ENCODE measurements around the gene DEFB126. TPM values are rescaled to one million over a fixed set of nuclear protein-coding genes. Genes with fewer than 3 reads are reported as not detected.

DEFB126 gene
- total and polyA plus RNA-seq, 2 of the 4 experiments (the other 2 are of a cell fraction): not detected

DNA sequence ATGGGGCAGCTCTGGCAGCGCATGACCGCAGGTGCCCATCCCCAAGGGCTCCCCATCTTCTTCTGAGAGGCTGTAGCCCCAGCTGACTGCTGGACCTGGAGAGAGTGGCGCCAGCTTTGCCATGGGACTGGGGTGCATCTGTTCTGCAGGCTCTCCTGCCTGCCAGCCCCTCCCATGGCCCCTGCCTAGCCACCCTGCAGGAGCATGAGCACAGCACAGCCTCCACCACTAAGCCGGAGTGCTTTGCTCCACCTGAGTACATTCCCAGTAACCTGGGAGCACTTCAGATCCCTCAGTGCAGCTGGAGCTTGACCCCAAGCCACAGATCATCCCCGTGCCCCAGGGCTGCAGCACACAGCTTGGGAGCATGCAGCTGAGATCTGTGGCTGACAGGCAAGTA, 38.9 kb upstream of the DEFB126 start:
- H2AFZ ChIP-seq (replicated peaks; ENCODE audit: low read length, poor library complexity): no peak overlapping the region
- no peak overlapping the region for H2BK15ac ChIP-seq (ENCODE audit: low read depth, low read length)
- H2AK5ac ChIP-seq (ENCODE audit: low read depth, low read length): no peak overlapping the region
- H3K56ac ChIP-seq (ENCODE audit: extremely low read depth, insufficient read depth, low read length): no peak overlapping the region
- WGBS, 2 experiments (ENCODE audit: extremely low coverage in 2 of 2, insufficient read length in 1 of 2): 20% methylated on average over 1 of the region's 5 CpGs; no CpG with 5 or more reads in 1 of the 2 experiments
- H3K9ac ChIP-seq (ENCODE audit: low read depth, low read length): no peak overlapping the region
- intact Hi-C loops (cut with micrococcal nuclease) (no loop called here), dilution Hi-C loops (cut with HindIII; ENCODE audit: low sequenced_read_pairs, unreplicated experiment) (no loop called here), in situ Hi-C loops (cut with MboI; ENCODE audit: low sequenced_read_pairs) (no loop called here)
- H3K4me3 ChIP-seq (ENCODE audit: insufficient read depth, low read depth, low read length): no peak overlapping the region
- ChIA-PET CTCF (no interaction called here), POLR2A (ENCODE audit: unreplicated experiment) (no interaction called here)
- H3K9me1 ChIP-seq (ENCODE audit: insufficient read depth, low read length): no peaks in the 10 kb centered on the region
- no peak overlapping the region for H3K4ac ChIP-seq (ENCODE audit: low read depth, low read length)
- no peak overlapping the region for H3K4me2 ChIP-seq (ENCODE audit: low read depth, low read length)
- DNase-seq: no peak
- H3K14ac ChIP-seq (replicated peaks; ENCODE audit: low read depth, low read length): no peak overlapping the region
- no peak overlapping the region for H4K8ac ChIP-seq (ENCODE audit: low read depth in 2 of 2, low read length in 2 of 2)
- no peaks in the 10 kb centered on the region; the same call in 1 of the 2 replicates for H3K27me3 ChIP-seq (ENCODE audit: control insufficient read depth, insufficient read depth, low read length)
- no peak for ATAC-seq (ENCODE audit: low read depth)
- no peaks in the 10 kb centered on the region for H3K9me3 ChIP-seq (ENCODE audit: control insufficient read depth, insufficient read depth, low read length)
- no peaks in the 10 kb centered on the region for H4K20me1 ChIP-seq (ENCODE audit: insufficient read depth, low read length)
- no peak overlapping the region for H2AK9ac ChIP-seq (replicated peaks; ENCODE audit: low read depth, low read length, poor library complexity)
- H3K23ac ChIP-seq (ENCODE audit: low read depth, low read length): no peak overlapping the region
- no peak overlapping the region for H4K5ac ChIP-seq (ENCODE audit: low read depth, low read length)
- BruUV-seq (replicated peaks): no TSS peak
- no peaks in the 10 kb centered on the region for H3K79me1 ChIP-seq (ENCODE audit: low read depth in 1 of 2, low read length in 2 of 2)
- no peak overlapping the region for H4K91ac ChIP-seq (ENCODE audit: insufficient read depth, low read depth, low read length)
- no peak overlapping the region for H2BK20ac ChIP-seq (ENCODE audit: low read depth, low read length)
- no peak overlapping the region for H3K27ac ChIP-seq (ENCODE audit: insufficient read depth, low read length)
- no peaks in the 10 kb centered on the region for H3K36me3 ChIP-seq (ENCODE audit: control insufficient read depth, insufficient read depth, low read length)
- TF ChIP-seq, protein P1, sequence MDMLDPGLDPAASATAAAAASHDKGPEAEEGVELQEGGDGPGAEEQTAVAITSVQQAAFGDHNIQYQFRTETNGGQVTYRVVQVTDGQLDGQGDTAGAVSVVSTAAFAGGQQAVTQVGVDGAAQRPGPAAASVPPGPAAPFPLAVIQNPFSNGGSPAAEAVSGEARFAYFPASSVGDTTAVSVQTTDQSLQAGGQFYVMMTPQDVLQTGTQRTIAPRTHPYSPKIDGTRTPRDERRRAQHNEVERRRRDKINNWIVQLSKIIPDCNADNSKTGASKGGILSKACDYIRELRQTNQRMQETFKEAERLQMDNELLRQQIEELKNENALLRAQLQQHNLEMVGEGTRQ (IDR thresholded peaks at IDR 0.05; ENCODE audit: low read depth, low read length): no peak
- TF ChIP-seq, protein P2, sequence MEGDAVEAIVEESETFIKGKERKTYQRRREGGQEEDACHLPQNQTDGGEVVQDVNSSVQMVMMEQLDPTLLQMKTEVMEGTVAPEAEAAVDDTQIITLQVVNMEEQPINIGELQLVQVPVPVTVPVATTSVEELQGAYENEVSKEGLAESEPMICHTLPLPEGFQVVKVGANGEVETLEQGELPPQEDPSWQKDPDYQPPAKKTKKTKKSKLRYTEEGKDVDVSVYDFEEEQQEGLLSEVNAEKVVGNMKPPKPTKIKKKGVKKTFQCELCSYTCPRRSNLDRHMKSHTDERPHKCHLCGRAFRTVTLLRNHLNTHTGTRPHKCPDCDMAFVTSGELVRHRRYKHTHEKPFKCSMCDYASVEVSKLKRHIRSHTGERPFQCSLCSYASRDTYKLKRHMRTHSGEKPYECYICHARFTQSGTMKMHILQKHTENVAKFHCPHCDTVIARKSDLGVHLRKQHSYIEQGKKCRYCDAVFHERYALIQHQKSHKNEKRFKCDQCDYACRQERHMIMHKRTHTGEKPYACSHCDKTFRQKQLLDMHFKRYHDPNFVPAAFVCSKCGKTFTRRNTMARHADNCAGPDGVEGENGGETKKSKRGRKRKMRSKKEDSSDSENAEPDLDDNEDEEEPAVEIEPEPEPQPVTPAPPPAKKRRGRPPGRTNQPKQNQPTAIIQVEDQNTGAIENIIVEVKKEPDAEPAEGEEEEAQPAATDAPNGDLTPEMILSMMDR (conservative IDR thresholded peaks at IDR 0.05; ENCODE audit: low read depth, low read length): no peak
- TF ChIP-seq CHD1 (IDR thresholded peaks at IDR 0.05; ENCODE audit: low read depth, low read length): no peak
- no peak for TF ChIP-seq POLR2A (IDR thresholded peaks at IDR 0.05; ENCODE audit: low read depth, low read length)
- no peak for TF ChIP-seq BHLHE40 (IDR thresholded peaks at IDR 0.05; ENCODE audit: low read depth, low read length)
- TF ChIP-seq FOS (IDR thresholded peaks at IDR 0.05; ENCODE audit: low read depth, low read length): no peak
- no peak for TF ChIP-seq MAFK (IDR thresholded peaks at IDR 0.05; ENCODE audit: low read depth, low read length)
- TF ChIP-seq RCOR1 (IDR thresholded peaks at IDR 0.05; ENCODE audit: insufficient replicate concordance, low read length): no peak
- no peak for TF ChIP-seq RFX5 (IDR thresholded peaks at IDR 0.05; ENCODE audit: low read depth, low read length)
- no peak for TF ChIP-seq CEBPB (IDR thresholded peaks at IDR 0.05; ENCODE audit: low read depth, low read length)
- TF ChIP-seq SMC3 (IDR thresholded peaks at IDR 0.05; ENCODE audit: low read depth, low read length): no peak
- TF ChIP-seq RAD21 (IDR thresholded peaks at IDR 0.05; ENCODE audit: low read length): no peak
- no peak for TF ChIP-seq NFE2L2 (IDR thresholded peaks at IDR 0.05; ENCODE audit: low read depth, low read length)
- TF ChIP-seq, protein P3, sequence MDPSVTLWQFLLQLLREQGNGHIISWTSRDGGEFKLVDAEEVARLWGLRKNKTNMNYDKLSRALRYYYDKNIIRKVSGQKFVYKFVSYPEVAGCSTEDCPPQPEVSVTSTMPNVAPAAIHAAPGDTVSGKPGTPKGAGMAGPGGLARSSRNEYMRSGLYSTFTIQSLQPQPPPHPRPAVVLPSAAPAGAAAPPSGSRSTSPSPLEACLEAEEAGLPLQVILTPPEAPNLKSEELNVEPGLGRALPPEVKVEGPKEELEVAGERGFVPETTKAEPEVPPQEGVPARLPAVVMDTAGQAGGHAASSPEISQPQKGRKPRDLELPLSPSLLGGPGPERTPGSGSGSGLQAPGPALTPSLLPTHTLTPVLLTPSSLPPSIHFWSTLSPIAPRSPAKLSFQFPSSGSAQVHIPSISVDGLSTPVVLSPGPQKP (IDR thresholded peaks at IDR 0.05; ENCODE audit: borderline replicate concordance, low read depth, low read length): no peak
- TF ChIP-seq MAZ (IDR thresholded peaks at IDR 0.05; ENCODE audit: borderline replicate concordance, low read depth, low read length): no peak
- TF ChIP-seq MXI1 (IDR thresholded peaks at IDR 0.05; ENCODE audit: borderline replicate concordance, low read depth, low read length): no peak
- H2BK5ac ChIP-seq (ENCODE audit: low read depth, low read length, poor library complexity, severe bottlenecking): no peak overlapping the region
- H2BK120ac ChIP-seq (ENCODE audit: low read depth, low read length): no peak overlapping the region
- no peaks in the 10 kb centered on the region for H3K4me1 ChIP-seq (ENCODE audit: control insufficient read depth, insufficient read depth, low read length)
- no peak overlapping the region for H3K18ac ChIP-seq (ENCODE audit: low read depth, low read length)
